ENCODE data around the gene PDE4DIP.
"Not testable (repeated sequence)": the region's sequence is repeated elsewhere in the genome, so short reads cannot be mapped to it uniquely, and the experiment has no call there.

The PDE4DIP gene

GRCh38 chr1:149075505-149076127 lies 231.4 kb downstream of the PDE4DIP start:
- not testable (repeated sequence) for DNase-seq
